ENCODE results near the gene P2RX6. TPM values are rescaled to one million over a fixed set of nuclear protein-coding genes. Genes with fewer than 3 reads are reported as not detected.

The P2RX6 gene
- total and polyA plus RNA-seq, 4 donors, result 0.05 to 0.59 (median 0.33) TPM

GRCh38 chr22:21020802-21021429, 6.0 kb downstream of the P2RX6 start:
- no peaks in the 10 kb centered on the region for H3K27me3 ChIP-seq (ENCODE audit: control insufficient read depth in 4 of 4, insufficient read depth in 4 of 4, low read length in 3 of 4)
- DNase-seq (ENCODE audit: low spot score), result no peak
- no peaks in the 10 kb centered on the region for H3K9me3 ChIP-seq (ENCODE audit: control insufficient read depth in 4 of 4, low read length in 3 of 4)
- no peak overlapping the region for H3K27ac ChIP-seq (ENCODE audit: low read depth in 1 of 2, low read length in 2 of 2)
- no peaks in the 10 kb centered on the region for H3K4me1 ChIP-seq (ENCODE audit: control insufficient read depth in 4 of 4, insufficient read depth in 4 of 4, low read length in 3 of 4)
- H3K9ac ChIP-seq (ENCODE audit: low read depth in 1 of 2, low read length in 2 of 2), result no peak overlapping the region
- no peaks in the 10 kb centered on the region for H3K36me3 ChIP-seq (ENCODE audit: control insufficient read depth in 4 of 4, insufficient read depth in 3 of 4, low read depth in 1 of 4, low read length in 3 of 4)
- TF ChIP-seq NR2F2 (IDR thresholded peaks at IDR 0.05), result no peak
- TF ChIP-seq, protein P1, sequence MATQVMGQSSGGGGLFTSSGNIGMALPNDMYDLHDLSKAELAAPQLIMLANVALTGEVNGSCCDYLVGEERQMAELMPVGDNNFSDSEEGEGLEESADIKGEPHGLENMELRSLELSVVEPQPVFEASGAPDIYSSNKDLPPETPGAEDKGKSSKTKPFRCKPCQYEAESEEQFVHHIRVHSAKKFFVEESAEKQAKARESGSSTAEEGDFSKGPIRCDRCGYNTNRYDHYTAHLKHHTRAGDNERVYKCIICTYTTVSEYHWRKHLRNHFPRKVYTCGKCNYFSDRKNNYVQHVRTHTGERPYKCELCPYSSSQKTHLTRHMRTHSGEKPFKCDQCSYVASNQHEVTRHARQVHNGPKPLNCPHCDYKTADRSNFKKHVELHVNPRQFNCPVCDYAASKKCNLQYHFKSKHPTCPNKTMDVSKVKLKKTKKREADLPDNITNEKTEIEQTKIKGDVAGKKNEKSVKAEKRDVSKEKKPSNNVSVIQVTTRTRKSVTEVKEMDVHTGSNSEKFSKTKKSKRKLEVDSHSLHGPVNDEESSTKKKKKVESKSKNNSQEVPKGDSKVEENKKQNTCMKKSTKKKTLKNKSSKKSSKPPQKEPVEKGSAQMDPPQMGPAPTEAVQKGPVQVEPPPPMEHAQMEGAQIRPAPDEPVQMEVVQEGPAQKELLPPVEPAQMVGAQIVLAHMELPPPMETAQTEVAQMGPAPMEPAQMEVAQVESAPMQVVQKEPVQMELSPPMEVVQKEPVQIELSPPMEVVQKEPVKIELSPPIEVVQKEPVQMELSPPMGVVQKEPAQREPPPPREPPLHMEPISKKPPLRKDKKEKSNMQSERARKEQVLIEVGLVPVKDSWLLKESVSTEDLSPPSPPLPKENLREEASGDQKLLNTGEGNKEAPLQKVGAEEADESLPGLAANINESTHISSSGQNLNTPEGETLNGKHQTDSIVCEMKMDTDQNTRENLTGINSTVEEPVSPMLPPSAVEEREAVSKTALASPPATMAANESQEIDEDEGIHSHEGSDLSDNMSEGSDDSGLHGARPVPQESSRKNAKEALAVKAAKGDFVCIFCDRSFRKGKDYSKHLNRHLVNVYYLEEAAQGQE (IDR thresholded peaks at IDR 0.05), result no peak
- TF ChIP-seq, protein P2, sequence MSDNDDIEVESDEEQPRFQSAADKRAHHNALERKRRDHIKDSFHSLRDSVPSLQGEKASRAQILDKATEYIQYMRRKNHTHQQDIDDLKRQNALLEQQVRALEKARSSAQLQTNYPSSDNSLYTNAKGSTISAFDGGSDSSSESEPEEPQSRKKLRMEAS (IDR thresholded peaks at IDR 0.05), result no peak
- TF ChIP-seq, protein P3, sequence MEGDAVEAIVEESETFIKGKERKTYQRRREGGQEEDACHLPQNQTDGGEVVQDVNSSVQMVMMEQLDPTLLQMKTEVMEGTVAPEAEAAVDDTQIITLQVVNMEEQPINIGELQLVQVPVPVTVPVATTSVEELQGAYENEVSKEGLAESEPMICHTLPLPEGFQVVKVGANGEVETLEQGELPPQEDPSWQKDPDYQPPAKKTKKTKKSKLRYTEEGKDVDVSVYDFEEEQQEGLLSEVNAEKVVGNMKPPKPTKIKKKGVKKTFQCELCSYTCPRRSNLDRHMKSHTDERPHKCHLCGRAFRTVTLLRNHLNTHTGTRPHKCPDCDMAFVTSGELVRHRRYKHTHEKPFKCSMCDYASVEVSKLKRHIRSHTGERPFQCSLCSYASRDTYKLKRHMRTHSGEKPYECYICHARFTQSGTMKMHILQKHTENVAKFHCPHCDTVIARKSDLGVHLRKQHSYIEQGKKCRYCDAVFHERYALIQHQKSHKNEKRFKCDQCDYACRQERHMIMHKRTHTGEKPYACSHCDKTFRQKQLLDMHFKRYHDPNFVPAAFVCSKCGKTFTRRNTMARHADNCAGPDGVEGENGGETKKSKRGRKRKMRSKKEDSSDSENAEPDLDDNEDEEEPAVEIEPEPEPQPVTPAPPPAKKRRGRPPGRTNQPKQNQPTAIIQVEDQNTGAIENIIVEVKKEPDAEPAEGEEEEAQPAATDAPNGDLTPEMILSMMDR (IDR thresholded peaks at IDR 0.05; ENCODE audit: low read depth, low read length, missing input control), result peak; percentile 7
- TF ChIP-seq, protein P4, sequence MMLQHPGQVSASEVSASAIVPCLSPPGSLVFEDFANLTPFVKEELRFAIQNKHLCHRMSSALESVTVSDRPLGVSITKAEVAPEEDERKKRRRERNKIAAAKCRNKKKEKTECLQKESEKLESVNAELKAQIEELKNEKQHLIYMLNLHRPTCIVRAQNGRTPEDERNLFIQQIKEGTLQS (IDR thresholded peaks at IDR 0.05), result no peak
- no peak for TF ChIP-seq ZBTB33 (IDR thresholded peaks at IDR 0.05)
- 68% methylated on average over 7 of the region's 7 CpGs for whole genome bisulfite sequencing
- no peak overlapping the region for H3K4me3 ChIP-seq (ENCODE audit: low read depth in 1 of 3, low read length in 3 of 3)

- TF ChIP-seq JUND (IDR thresholded peaks at IDR 0.05), result no peak
- TF ChIP-seq, protein P4 (IDR thresholded peaks at IDR 0.05), result no peak
- no peak for TF ChIP-seq SP1 (IDR thresholded peaks at IDR 0.05)
- TF ChIP-seq NR2F2 (IDR thresholded peaks at IDR 0.05), result no peak
- TF ChIP-seq, protein P3 (IDR thresholded peaks at IDR 0.05; ENCODE audit: low read depth, low read length, missing input control), result no peak
- TF ChIP-seq, protein P1 (IDR thresholded peaks at IDR 0.05), result no peak
- no peak for TF ChIP-seq GABPA (IDR thresholded peaks at IDR 0.05 in 1 of 2, conservative IDR thresholded peaks at IDR 0.05 in 1 of 2)
- TF ChIP-seq, protein P2 (IDR thresholded peaks at IDR 0.05), result no peak
- no peak for DNase-seq (ENCODE audit: low spot score)
- Histone ChIP-seq H3K27me3 (ENCODE audit: control insufficient read depth in 4 of 4, insufficient read depth in 4 of 4, low read length in 3 of 4) (no peaks in the 10 kb centered on the region), H3K36me3 (ENCODE audit: control insufficient read depth in 4 of 4, insufficient read depth in 3 of 4, low read depth in 1 of 4, low read length in 3 of 4) (no peaks in the 10 kb centered on the region), H3K4me3 (ENCODE audit: low read depth in 1 of 3, low read length in 3 of 3) (no peak overlapping the region), H3K9me3 (ENCODE audit: control insufficient read depth in 4 of 4, low read length in 3 of 4) (no peaks in the 10 kb centered on the region), H3K4me1 (ENCODE audit: control insufficient read depth in 4 of 4, insufficient read depth in 4 of 4, low read length in 3 of 4) (no peaks in the 10 kb centered on the region), H3K27ac (ENCODE audit: low read depth in 1 of 2, low read length in 2 of 2) (no peak overlapping the region), H3K9ac (ENCODE audit: low read depth in 1 of 2, low read length in 2 of 2) (no peak overlapping the region)
- WGBS, result 78% methylated on average over 10 of the region's 10 CpGs
Observed at GRCh38 chr22:21022507-21022906, 7.5 kb downstream of the P2RX6 start.
